A549 (cell line): ENCODE data around the gene TRIM22. TPM values are rescaled to one million over a fixed set of nuclear protein-coding genes. Genes with fewer than 3 reads are reported as not detected.

Experiments used
- ATAC-seq, 2 experiments: fragments of 200-7000 bp in 1 of 2; fragments of >200 bp in 1 of 2; cut with Nextera tagmentation in 1 of 2; cut with Tn5 transposase in 1 of 2; 3 replicates each; pipeline versions ENCODE4 v1.8.0 to v1.9.1; 2018 to 2020; ENCODE audit warnings: mild to moderate bottlenecking in 1 of 2, moderate library complexity in 1 of 2
- CTCF ChIA-PET: fragments of 300-600 bp; sonication (Branson Sonifier 250); formaldehyde crosslinking; extraction: SDS; loops from one replicate; lab custom pipeline; 2021; ENCODE audit warnings: antibody characterized with exemption, inconsistent platforms; lab: Yijun Ruan, JAX
- POLR2A ChIA-PET: fragments of 350-600 bp; formaldehyde crosslinking; extraction: SDS; loops from one replicate; lab custom pipeline; 2021; ENCODE audit warnings: antibody characterized with exemption, inconsistent platforms; lab: Yijun Ruan, JAX
- DNase-seq, 2 experiments: peaks; one replicate each; pipeline versions ENCODE4 v3.0.0 to v3.0.0-alpha.2; 2011 to 2016; ENCODE audit warnings: low read depth in 1 of 2, low spot score in 1 of 2
- FAIRE-seq: peaks from 2 replicates; lab custom pipeline; 2011; peaks lifted over from hg19 to GRCh38; lab: Jason Lieb, UNC
- H3K27ac ChIP-seq, 2 experiments: fragments of >200 bp; sonication (Bioruptor Twin); formaldehyde crosslinking; 3 replicates each; pipeline ENCODE4 v1.5.1; 2016 to 2017
- H3K4me1 ChIP-seq: fragments of >200 bp; sonication (Bioruptor Twin); formaldehyde crosslinking; 3 replicates; pipeline ENCODE4 v1.6.1; 2016
- H3K4me2 ChIP-seq: fragments of >200 bp; sonication (Bioruptor Twin); formaldehyde crosslinking; 3 replicates; pipeline ENCODE4 v1.6.1; 2016
- H3K4me3 ChIP-seq: fragments of >200 bp; sonication (Bioruptor Twin); formaldehyde crosslinking; 3 replicates; pipeline ENCODE4 v1.5.1; 2016
- H3K9me3 ChIP-seq: fragments of >200 bp; sonication (Bioruptor Twin); formaldehyde crosslinking; 3 replicates; pipeline ENCODE4 v1.6.1; 2016
- BHLHE40 ChIP-seq: IDR thresholded peaks from 2 replicates; pipeline ENCODE4 v1.6.1; 2012; ENCODE audit warnings: low read depth, low read length, inconsistent platforms
- CBX8 ChIP-seq: fragments of 200-600 bp; sonication (generic); IDR thresholded peaks from 2 replicates; pipeline ENCODE4 v1.6.1; 2016
- FOXS1 ChIP-seq: fragments of 250-450 bp; sonication (Bioruptor Pico); IDR thresholded peaks from 2 replicates; pipeline ENCODE4 v1.5.0; 2020; ENCODE audit warnings: mild to moderate bottlenecking, moderate library complexity
- JUN ChIP-seq, 2 experiments: fragments of >200 bp; sonication (Bioruptor Twin); formaldehyde crosslinking; IDR thresholded peaks; 2 replicates in 1 of 2; 3 replicates in 1 of 2; pipeline ENCODE4 v1.6.1; 2016 to 2017
- JUNB ChIP-seq: fragments of >200 bp; sonication (Bioruptor Twin); formaldehyde crosslinking; IDR thresholded peaks from 2 replicates; pipeline ENCODE4 v1.6.1; 2016
- NFE2L2 ChIP-seq: fragments of 150-350 bp; conservative IDR thresholded peaks from 2 replicates; pipeline ENCODE4 v1.6.1; 2014; ENCODE audit warnings: low read length
- NPAS2 ChIP-seq: fragments of 250-450 bp; sonication (Bioruptor Pico); IDR thresholded peaks from 2 replicates; pipeline ENCODE4 v1.8.0; 2022; ENCODE audit warnings: mild to moderate bottlenecking, moderate library complexity, borderline replicate concordance
- PHF8 ChIP-seq: fragments of 200-600 bp; sonication (generic); IDR thresholded peaks from 2 replicates; pipeline ENCODE4 v1.6.1; 2016; ENCODE audit warnings: low read depth, mild to moderate bottlenecking, antibody characterized with exemption, moderate library complexity, borderline replicate concordance
- RCOR1 ChIP-seq: fragments of 150-350 bp; IDR thresholded peaks from 2 replicates; pipeline ENCODE4 v1.6.1; 2014; ENCODE audit warnings: antibody characterized with exemption, low read length, low read depth
- USF2 ChIP-seq: fragments of 450-650 bp; IDR thresholded peaks from 2 replicates; pipeline ENCODE4 v1.6.1; 2014; ENCODE audit warnings: antibody characterized with exemption
- ZNF302 ChIP-seq: fragments of 250-450 bp; sonication (Bioruptor Pico); IDR thresholded peaks from 2 replicates; pipeline ENCODE4 v1.9.0; 2021; ENCODE audit warnings: inconsistent platforms, mild to moderate bottlenecking, moderate library complexity
- ZSCAN20 ChIP-seq: fragments of 250-450 bp; sonication (Bioruptor Pico); IDR thresholded peaks from 2 replicates; pipeline ENCODE4 v1.8.0; 2022; ENCODE audit warnings: mild to moderate bottlenecking, moderate library complexity
- WGBS: methylation state at CpG from one replicate; pipeline ENCODE4 v1.1.6; 2017; ENCODE audit errors: missing lambda C conversion rate; 5-methylcytosine and 5-hydroxymethylcytosine counted together
- polyA plus RNA-seq, 4 experiments: library from polyadenylated mRNA; depleted of rRNA in 3 of 4; stranded (reverse); fragments of >200 nt; fragmentation: RNase III in 1 of 4; extraction: RNeasy Plus Mini Kit Qiagen cat#74134 plus additional on column Dnase treatment in 1 of 4; gene quantifications; 2 replicates in 3 of 4; 3 replicates in 1 of 4; pipeline ENCODE4 v1.2.3, GENCODE V29; 2011 to 2017
- TF ChIP-seq, protein P1 (sequence below): fragments of >200 bp; sonication (Bioruptor Twin); formaldehyde crosslinking; IDR thresholded peaks from 3 replicates; pipeline ENCODE4 v1.5.1; 2016
- TF ChIP-seq, protein P2 (sequence below): fragments of >200 bp; sonication (Bioruptor Twin); formaldehyde crosslinking; IDR thresholded peaks from 3 replicates; pipeline ENCODE4 v1.6.1; 2016
- TF ChIP-seq, protein P3 (sequence below): IDR thresholded peaks from 2 replicates; pipeline ENCODE4 v1.6.1; 2012
- TF ChIP-seq, protein P4 (sequence below): fragments of 250-450 bp; sonication (Bioruptor Pico); IDR thresholded peaks from 2 replicates; pipeline ENCODE4 v1.5.0; 2020; ENCODE audit warnings: low read depth, mild to moderate bottlenecking, moderate library complexity
- TF ChIP-seq, protein P5 (sequence below): fragments of 150-350 bp; IDR thresholded peaks from 2 replicates; pipeline ENCODE4 v1.6.1; 2014; ENCODE audit warnings: low read depth, mild to moderate bottlenecking, low read length
- TF ChIP-seq, protein P6 (sequence below): fragments of >200 bp; sonication (Bioruptor Twin); formaldehyde crosslinking; IDR thresholded peaks from 2 replicates; pipeline ENCODE4 v1.6.1; 2016

TRIM22 gene
- polyA plus RNA-seq, 2 of the 4 experiments (the other 2 are of a cell fraction), result 1.4 to 2.7 TPM

DNA sequence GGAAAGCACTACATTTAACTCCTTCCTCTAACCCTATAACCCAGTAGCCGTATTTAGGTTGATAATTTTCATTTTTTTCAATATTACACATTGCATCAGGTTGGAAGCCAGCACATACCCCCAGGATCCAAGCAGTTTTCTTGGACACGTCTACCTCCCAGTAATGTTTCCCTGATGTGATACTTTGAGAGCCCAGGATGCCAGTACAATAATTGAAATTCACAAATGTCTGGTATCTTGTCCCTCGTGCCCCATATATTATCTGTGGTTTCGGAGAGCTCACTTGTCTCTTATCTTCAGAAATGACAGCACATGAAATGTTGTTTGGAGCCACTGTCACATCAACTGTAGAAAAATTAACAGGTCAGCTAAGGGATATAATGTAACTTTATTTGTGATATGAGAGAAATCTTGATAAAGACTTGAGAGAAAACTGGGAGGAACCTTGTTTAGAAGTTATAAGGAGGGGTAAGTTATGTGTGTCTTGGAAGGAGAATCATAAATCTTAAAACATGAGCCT is 24.5 kb upstream of the TRIM22 start:
- Histone ChIP-seq H3K4me3 (no peak overlapping the region), H3K4me2 (no peak overlapping the region), H3K27ac (no peak overlapping the region), H3K4me1 (no peaks in the 10 kb centered on the region), H3K9me3 (no peaks in the 10 kb centered on the region)
- no peak for DNase-seq
- no peak for TF ChIP-seq ZNF302 (CRISPR knock-in tag)
- TF ChIP-seq ZSCAN20 (CRISPR knock-in tag), result no peak
- TF ChIP-seq JUNB, result no peak
- TF ChIP-seq, protein P1, sequence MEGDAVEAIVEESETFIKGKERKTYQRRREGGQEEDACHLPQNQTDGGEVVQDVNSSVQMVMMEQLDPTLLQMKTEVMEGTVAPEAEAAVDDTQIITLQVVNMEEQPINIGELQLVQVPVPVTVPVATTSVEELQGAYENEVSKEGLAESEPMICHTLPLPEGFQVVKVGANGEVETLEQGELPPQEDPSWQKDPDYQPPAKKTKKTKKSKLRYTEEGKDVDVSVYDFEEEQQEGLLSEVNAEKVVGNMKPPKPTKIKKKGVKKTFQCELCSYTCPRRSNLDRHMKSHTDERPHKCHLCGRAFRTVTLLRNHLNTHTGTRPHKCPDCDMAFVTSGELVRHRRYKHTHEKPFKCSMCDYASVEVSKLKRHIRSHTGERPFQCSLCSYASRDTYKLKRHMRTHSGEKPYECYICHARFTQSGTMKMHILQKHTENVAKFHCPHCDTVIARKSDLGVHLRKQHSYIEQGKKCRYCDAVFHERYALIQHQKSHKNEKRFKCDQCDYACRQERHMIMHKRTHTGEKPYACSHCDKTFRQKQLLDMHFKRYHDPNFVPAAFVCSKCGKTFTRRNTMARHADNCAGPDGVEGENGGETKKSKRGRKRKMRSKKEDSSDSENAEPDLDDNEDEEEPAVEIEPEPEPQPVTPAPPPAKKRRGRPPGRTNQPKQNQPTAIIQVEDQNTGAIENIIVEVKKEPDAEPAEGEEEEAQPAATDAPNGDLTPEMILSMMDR, result no peak
- TF ChIP-seq RCOR1, result no peak
- TF ChIP-seq, protein P2, sequence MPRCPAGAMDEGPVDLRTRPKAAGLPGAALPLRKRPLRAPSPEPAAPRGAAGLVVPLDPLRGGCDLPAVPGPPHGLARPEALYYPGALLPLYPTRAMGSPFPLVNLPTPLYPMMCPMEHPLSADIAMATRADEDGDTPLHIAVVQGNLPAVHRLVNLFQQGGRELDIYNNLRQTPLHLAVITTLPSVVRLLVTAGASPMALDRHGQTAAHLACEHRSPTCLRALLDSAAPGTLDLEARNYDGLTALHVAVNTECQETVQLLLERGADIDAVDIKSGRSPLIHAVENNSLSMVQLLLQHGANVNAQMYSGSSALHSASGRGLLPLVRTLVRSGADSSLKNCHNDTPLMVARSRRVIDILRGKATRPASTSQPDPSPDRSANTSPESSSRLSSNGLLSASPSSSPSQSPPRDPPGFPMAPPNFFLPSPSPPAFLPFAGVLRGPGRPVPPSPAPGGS, result no peak
- no peak for TF ChIP-seq BHLHE40
- TF ChIP-seq, protein P3, sequence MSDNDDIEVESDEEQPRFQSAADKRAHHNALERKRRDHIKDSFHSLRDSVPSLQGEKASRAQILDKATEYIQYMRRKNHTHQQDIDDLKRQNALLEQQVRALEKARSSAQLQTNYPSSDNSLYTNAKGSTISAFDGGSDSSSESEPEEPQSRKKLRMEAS, result no peak
- no peak for TF ChIP-seq JUN (IDR thresholded peaks at IDR 0.05)
- no peak for TF ChIP-seq NPAS2
- TF ChIP-seq, protein P4, sequence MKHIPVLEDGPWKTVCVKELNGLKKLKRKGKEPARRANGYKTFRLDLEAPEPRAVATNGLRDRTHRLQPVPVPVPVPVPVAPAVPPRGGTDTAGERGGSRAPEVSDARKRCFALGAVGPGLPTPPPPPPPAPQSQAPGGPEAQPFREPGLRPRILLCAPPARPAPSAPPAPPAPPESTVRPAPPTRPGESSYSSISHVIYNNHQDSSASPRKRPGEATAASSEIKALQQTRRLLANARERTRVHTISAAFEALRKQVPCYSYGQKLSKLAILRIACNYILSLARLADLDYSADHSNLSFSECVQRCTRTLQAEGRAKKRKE (CRISPR knock-in tag), result no peak
- no peak for TF ChIP-seq USF2
- TF ChIP-seq, protein P5, sequence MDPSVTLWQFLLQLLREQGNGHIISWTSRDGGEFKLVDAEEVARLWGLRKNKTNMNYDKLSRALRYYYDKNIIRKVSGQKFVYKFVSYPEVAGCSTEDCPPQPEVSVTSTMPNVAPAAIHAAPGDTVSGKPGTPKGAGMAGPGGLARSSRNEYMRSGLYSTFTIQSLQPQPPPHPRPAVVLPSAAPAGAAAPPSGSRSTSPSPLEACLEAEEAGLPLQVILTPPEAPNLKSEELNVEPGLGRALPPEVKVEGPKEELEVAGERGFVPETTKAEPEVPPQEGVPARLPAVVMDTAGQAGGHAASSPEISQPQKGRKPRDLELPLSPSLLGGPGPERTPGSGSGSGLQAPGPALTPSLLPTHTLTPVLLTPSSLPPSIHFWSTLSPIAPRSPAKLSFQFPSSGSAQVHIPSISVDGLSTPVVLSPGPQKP, result no peak
- TF ChIP-seq FOXS1 (CRISPR knock-in tag), result no peak
- TF ChIP-seq CBX8, result no peak
- TF ChIP-seq PHF8, result no peak
- CTCF ChIA-PET, result no interaction called here
- no peak for FAIRE-seq
- WGBS, result 94% methylated on average over 4 of the region's 4 CpGs
- POLR2A ChIA-PET, result no interaction called here
- no peak for ATAC-seq

- H3K4me3 ChIP-seq, result no peak overlapping the region
- H3K9me3 ChIP-seq, result no peaks in the 10 kb centered on the region
- H3K4me1 ChIP-seq, result no peaks in the 10 kb centered on the region
- TF ChIP-seq, protein P6, sequence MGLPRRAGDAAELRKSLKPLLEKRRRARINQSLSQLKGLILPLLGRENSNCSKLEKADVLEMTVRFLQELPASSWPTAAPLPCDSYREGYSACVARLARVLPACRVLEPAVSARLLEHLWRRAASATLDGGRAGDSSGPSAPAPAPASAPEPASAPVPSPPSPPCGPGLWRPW, result no peak
- no peak for TF ChIP-seq NFE2L2
- TF ChIP-seq, all 56 proteins: peak for 0
- H3K27ac ChIP-seq, result no peak overlapping the region
- FAIRE-seq (no peak), ATAC-seq (no peak), DNase-seq (no peak)
- POLR2A ChIA-PET, result no interaction called here
- 86% methylated on average over 5 of the region's 5 CpGs for WGBS
- no peak overlapping the region for H3K4me2 ChIP-seq
- CTCF ChIA-PET, result interaction anchor here (1.0 kb wide), 1 partner anchor 60 kb away, joined by 5 read pairs; no protein-coding TSS in a partner anchor
Measured at GRCh38 chr11:5665746-5666401, 23.7 kb upstream of the TRIM22 start.
